ENCODE data around the gene MRPL12.

DNA sequence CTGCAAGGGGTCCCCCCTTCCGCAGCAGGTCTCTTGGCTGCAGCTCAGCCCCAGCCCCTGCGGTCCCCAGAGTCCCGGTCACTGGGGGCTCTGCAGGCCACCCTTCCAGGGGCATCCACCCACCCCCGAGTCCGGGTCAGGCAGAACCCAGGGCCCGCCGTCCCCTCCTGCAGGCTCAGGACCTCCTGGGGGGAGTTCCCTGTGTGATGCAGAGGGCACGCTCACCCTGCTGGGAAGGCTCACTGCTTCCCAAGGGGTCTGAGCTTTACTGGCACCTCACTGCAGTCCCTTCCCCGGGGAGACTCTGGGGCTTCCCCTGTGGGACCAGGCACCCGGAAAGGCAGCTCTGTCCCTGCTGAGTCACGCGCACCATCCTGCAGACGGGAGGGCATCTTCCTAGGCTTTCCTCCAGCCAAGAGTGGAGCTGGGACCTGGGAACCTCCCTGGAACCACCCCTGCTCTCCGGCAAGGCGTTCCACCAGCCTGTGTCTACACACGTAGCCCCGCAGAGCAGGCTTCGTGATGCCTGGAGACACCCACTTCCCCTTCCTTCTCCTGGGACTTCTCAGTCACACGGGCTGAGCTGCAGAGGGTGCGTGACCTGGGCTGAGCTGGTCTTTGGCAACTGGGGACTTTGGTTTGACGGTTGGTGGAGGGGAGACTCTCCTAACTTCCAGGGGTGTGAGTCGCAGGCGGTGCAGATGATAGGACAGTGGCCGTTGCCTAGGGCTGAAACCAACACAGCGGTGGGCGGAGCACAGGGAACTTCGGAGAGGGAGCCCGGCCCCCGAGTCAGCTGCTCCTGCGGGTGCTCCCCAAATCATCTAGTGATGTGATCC is 32.3 kb downstream of the MRPL12 start:
- TF ChIP-seq, protein P1, sequence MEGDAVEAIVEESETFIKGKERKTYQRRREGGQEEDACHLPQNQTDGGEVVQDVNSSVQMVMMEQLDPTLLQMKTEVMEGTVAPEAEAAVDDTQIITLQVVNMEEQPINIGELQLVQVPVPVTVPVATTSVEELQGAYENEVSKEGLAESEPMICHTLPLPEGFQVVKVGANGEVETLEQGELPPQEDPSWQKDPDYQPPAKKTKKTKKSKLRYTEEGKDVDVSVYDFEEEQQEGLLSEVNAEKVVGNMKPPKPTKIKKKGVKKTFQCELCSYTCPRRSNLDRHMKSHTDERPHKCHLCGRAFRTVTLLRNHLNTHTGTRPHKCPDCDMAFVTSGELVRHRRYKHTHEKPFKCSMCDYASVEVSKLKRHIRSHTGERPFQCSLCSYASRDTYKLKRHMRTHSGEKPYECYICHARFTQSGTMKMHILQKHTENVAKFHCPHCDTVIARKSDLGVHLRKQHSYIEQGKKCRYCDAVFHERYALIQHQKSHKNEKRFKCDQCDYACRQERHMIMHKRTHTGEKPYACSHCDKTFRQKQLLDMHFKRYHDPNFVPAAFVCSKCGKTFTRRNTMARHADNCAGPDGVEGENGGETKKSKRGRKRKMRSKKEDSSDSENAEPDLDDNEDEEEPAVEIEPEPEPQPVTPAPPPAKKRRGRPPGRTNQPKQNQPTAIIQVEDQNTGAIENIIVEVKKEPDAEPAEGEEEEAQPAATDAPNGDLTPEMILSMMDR (IDR thresholded peaks at IDR 0.05; ENCODE audit: poor library complexity) = no peak
- TF ChIP-seq EZH2 (IDR thresholded peaks at IDR 0.05; ENCODE audit: borderline replicate concordance) = no peak
- no peak for TF ChIP-seq EZH2phosphoT487 (IDR thresholded peaks at IDR 0.05; ENCODE audit: low read depth, severe bottlenecking, unreplicated experiment)

Data from hepatocyte (in vitro differentiated cells).